Measurements from ENCODE around the gene ITGA2B. TPM values are rescaled to one million over a fixed set of nuclear protein-coding genes. Genes with fewer than 3 reads are reported as not detected.

Gene ITGA2B
- total and polyA plus RNA-seq, 2 of the 13 experiments (the other 11 are each of a cell fraction or from before 2014, with no cell fraction given) = 0.38 to 1.1 TPM

DNA sequence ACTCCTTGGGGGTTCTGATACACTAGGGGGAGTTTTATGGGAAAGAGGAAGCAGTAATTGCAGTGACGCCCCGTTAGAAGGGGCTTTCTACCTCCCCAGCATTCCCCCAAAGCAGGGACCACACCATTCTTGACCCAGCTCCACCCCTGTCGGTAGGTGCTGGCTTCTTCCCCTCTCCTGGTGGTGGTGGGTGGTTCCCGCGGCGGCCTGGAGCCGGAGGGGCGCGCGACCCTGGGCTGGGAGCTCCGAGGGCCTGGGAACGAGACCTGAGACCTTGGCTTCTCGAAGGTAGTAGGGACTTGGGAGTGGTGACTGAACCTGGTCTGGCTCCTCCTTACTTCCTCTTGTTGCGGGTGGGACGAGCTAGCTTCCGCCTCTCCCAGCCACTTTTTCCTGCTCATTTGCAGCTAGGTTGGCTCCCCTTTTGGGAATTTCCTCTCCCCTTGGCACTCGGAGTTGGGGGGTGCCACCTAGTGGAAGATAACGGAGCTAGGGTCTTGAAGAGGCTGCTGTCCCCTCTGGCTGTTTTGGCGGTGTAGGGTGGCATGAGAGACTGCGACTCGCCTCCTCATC lies 43.9 kb downstream of the ITGA2B start (continued):
- TF ChIP-seq, protein P1, sequence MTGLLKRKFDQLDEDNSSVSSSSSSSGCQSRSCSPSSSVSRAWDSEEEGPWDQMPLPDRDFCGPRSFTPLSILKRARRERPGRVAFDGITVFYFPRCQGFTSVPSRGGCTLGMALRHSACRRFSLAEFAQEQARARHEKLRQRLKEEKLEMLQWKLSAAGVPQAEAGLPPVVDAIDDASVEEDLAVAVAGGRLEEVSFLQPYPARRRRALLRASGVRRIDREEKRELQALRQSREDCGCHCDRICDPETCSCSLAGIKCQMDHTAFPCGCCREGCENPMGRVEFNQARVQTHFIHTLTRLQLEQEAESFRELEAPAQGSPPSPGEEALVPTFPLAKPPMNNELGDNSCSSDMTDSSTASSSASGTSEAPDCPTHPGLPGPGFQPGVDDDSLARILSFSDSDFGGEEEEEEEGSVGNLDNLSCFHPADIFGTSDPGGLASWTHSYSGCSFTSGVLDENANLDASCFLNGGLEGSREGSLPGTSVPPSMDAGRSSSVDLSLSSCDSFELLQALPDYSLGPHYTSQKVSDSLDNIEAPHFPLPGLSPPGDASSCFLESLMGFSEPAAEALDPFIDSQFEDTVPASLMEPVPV (CRISPR knock-in tag; IDR thresholded peaks at IDR 0.05) = no peak
- no peak for TF ChIP-seq HDAC6 (IDR thresholded peaks at IDR 0.05; ENCODE audit: low read depth, low read length)
- TF ChIP-seq XRCC5 (optimal IDR thresholded peaks at IDR 0.05; ENCODE audit: low read length) = peak; percentile 68
- TF ChIP-seq NFATC3 (CRISPR knock-in tag; IDR thresholded peaks at IDR 0.05) = no peak
- TF ChIP-seq MZF1 (CRISPR knock-in tag; IDR thresholded peaks at IDR 0.05; ENCODE audit: borderline replicate concordance) = no peak
- no peak for TF ChIP-seq ZNF652 (CRISPR knock-in tag; IDR thresholded peaks at IDR 0.05; ENCODE audit: borderline replicate concordance, low read depth)
- TF ChIP-seq, protein P2, sequence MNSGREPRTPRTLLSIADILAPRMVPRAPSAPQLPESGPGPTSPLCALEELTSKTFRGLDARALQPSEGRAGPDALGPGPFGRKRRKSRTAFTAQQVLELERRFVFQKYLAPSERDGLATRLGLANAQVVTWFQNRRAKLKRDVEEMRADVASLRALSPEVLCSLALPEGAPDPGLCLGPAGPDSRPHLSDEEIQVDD (CRISPR knock-in tag; IDR thresholded peaks at IDR 0.05; ENCODE audit: borderline replicate concordance) = no peak
- TF ChIP-seq ZNF674 (CRISPR knock-in tag; IDR thresholded peaks at IDR 0.05; ENCODE audit: low read depth) = 0 out of 2 replicates have a peak, but pooled peaks have one; percentile 47
- TF ChIP-seq, protein P3, sequence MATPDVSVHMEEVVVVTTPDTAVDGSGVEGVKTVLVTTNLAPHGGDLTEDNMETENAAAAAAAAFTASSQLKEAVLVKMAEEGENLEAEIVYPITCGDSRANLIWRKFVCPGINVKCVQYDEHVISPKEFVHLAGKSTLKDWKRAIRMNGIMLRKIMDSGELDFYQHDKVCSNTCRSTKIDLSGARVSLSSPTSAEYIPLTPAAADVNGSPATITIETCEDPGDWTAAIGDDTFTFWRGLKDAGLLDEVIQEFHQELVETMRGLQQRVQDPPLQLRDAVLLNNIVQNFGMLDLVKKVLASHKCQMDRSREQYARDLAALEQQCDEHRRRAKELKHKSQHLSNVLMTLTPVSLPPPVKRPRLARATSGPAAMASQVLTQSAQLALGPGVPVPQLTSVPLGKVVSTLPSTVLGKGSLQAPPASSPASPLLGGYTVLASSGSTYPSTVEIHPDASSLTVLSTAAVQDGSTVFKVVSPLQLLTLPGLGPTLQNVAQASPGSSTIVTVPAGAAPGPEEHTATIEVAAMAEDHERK (CRISPR knock-in tag; IDR thresholded peaks at IDR 0.05; ENCODE audit: low read depth) = no peak
- no peak for TF ChIP-seq CBFB (CRISPR knock-in tag; IDR thresholded peaks at IDR 0.05)
- no peak for TF ChIP-seq MIER3 (CRISPR knock-in tag; IDR thresholded peaks at IDR 0.05; ENCODE audit: borderline replicate concordance)
- TF ChIP-seq ZNF263 (CRISPR knock-in tag; IDR thresholded peaks at IDR 0.05) = 0 out of 2 replicates have a peak, but pooled peaks have one; percentile 27
- TF ChIP-seq REXO4 (CRISPR knock-in tag; IDR thresholded peaks at IDR 0.05; ENCODE audit: borderline replicate concordance) = no peak
- TF ChIP-seq SKI (IDR thresholded peaks at IDR 0.05; ENCODE audit: partially characterized antibody) = no peak
- TF ChIP-seq KDM2A (CRISPR knock-in tag; IDR thresholded peaks at IDR 0.05; ENCODE audit: borderline replicate concordance, low read depth) = no peak
- peak; percentile 85; the same call in 1 of the 2 replicates for TF ChIP-seq SRF (IDR thresholded peaks at IDR 0.05; ENCODE audit: low read depth, low read length)
- TF ChIP-seq ZNF629 (CRISPR knock-in tag; conservative IDR thresholded peaks at IDR 0.05) = no peak
- no peak for TF ChIP-seq ZNF367 (CRISPR knock-in tag; IDR thresholded peaks at IDR 0.05; ENCODE audit: borderline replicate concordance)
- TF ChIP-seq CCAR2 (optimal IDR thresholded peaks at IDR 0.05; ENCODE audit: low read depth, low read length) = no peak
- no peak for TF ChIP-seq NKX3-1 (CRISPR knock-in tag; IDR thresholded peaks at IDR 0.05)
- TF ChIP-seq ZNF3 (CRISPR knock-in tag; IDR thresholded peaks at IDR 0.05) = no peak
- TF ChIP-seq PCBP2 (optimal IDR thresholded peaks at IDR 0.05; ENCODE audit: low read depth, low read length, poor library complexity, severe bottlenecking) = no peak
- TF ChIP-seq SMARCC2 (IDR thresholded peaks at IDR 0.05) = no peak
- no peak for TF ChIP-seq PCBP1 (IDR thresholded peaks at IDR 0.05; ENCODE audit: borderline replicate concordance, low read depth, low read length)
- TF ChIP-seq EP300 (IDR thresholded peaks at IDR 0.05; ENCODE audit: low read depth in 2 of 2, low read length in 2 of 2) = no peak
- TF ChIP-seq EP300 (CRISPR knock-in tag; IDR thresholded peaks at IDR 0.05; ENCODE audit: borderline replicate concordance) = no peak
- no peak for TF ChIP-seq YEATS4 (CRISPR knock-in tag; IDR thresholded peaks at IDR 0.05; ENCODE audit: borderline replicate concordance)
